Esophagus (tissue), 2 donors: ENCODE results near the gene MAGT1. TPM values are rescaled to one million over a fixed set of nuclear protein-coding genes. Genes with fewer than 3 reads are reported as not detected.
"Not testable (repeated sequence)": the region's sequence is repeated elsewhere in the genome, so short reads cannot be mapped to it uniquely, and the experiment has no call there.

Source experiments
- H3K27ac ChIP-seq, 2 donors: one replicate each; pipeline ENCODE4 v1.5.1; 2013; ENCODE audit warnings: low read depth in 2 of 2, mild to moderate bottlenecking in 2 of 2, inconsistent platforms in 1 of 2, low read length in 1 of 2, moderate library complexity in 1 of 2
- H3K27me3 ChIP-seq, 2 donors: one replicate each; pipeline ENCODE4 v1.6.1; 2013; ENCODE audit warnings: low read length in 2 of 2, control low read depth in 1 of 2, mild to moderate bottlenecking in 1 of 2; ENCODE audit not compliant: insufficient read depth in 2 of 2, control insufficient read depth in 1 of 2
- H3K36me3 ChIP-seq, 2 donors: one replicate each; pipeline ENCODE4 v1.6.1; 2013; ENCODE audit warnings: low read length in 1 of 2; ENCODE audit not compliant: control insufficient read depth in 2 of 2, insufficient read depth in 2 of 2
- H3K4me1 ChIP-seq, 2 donors: one replicate each; pipeline ENCODE4 v1.6.1; 2013; ENCODE audit warnings: low read length in 1 of 2; ENCODE audit not compliant: control insufficient read depth in 2 of 2, insufficient read depth in 2 of 2
- H3K4me3 ChIP-seq, 2 donors: one replicate each; pipeline ENCODE4 v1.5.1; 2013; ENCODE audit warnings: low read length in 2 of 2, mild to moderate bottlenecking in 2 of 2, low read depth in 1 of 2, moderate library complexity in 1 of 2
- H3K9me3 ChIP-seq, 2 donors: one replicate each; pipeline ENCODE4 v1.6.1; 2013; ENCODE audit warnings: mild to moderate bottlenecking in 2 of 2, low read depth in 1 of 2, low read length in 1 of 2, moderate library complexity in 1 of 2; ENCODE audit not compliant: control insufficient read depth in 2 of 2, insufficient read depth in 1 of 2
- WGBS, 2 donors: extraction: QIAGEN DNeasy Blood & Tissue Kit; methylation state at CpG; one replicate each; pipeline ENCODE4 v1.1.7; 2013; 5-methylcytosine and 5-hydroxymethylcytosine counted together
- polyA plus RNA-seq, 2 donors: library from polyadenylated mRNA; stranded (reverse); fragments of 200-250 nt; gene quantifications; one replicate each; pipeline ENCODE4 v1.2.3, GENCODE V29; 2013
- donor health status: healthy with polysubstance abuse.
- donor health status: Bipolar disorder and iron deficiency.

The MAGT1 gene
- polyA plus RNA-seq, 2 donors = 12.8 to 17.7 TPM

GRCh38 chrX:77892887-77893286, 2.3 kb downstream of the MAGT1 start:
- H3K4me3 ChIP-seq = no peak overlapping the region
- WGBS, 2 donors = 85 to 91% methylated on average over 2 of the region's 2 CpGs
- H3K27ac ChIP-seq = no peak overlapping the region
- H3K4me1 ChIP-seq = no peaks in the 10 kb centered on the region
- H3K36me3 ChIP-seq = no peaks in the 10 kb centered on the region
- H3K27me3 ChIP-seq = no peaks in the 10 kb centered on the region
- H3K9me3 ChIP-seq = no peaks in the 10 kb centered on the region

- WGBS, 2 donors = 79 to 83% methylated on average over 4 of the region's 4 CpGs
These were observed 13.8 kb downstream of the MAGT1 start for GRCh38 chrX:77881418-77881817.

GRCh38 chrX:77875372-77875771, 19.9 kb downstream of the MAGT1 start:
- Histone ChIP-seq H3K27ac (no peak overlapping the region), H3K4me3 (no peak overlapping the region), H3K36me3 (no peaks in the 10 kb centered on the region), H3K27me3 (no peaks in the 10 kb centered on the region), H3K4me1 (no peaks in the 10 kb centered on the region), H3K9me3 (no peaks in the 10 kb centered on the region)
- 94 to 97% methylated on average over 8 of the region's 8 CpGs for WGBS, 2 donors

More at GRCh38 chrX:77881418-77881817, 13.8 kb downstream of the MAGT1 start:
- not testable (repeated sequence) for H3K9me3 ChIP-seq, H3K4me1 ChIP-seq, H3K27me3 ChIP-seq, H3K36me3 ChIP-seq, H3K4me3 ChIP-seq, H3K27ac ChIP-seq

GRCh38 chrX:77831544-77831943, 63.7 kb downstream of the MAGT1 start:
- H3K27ac ChIP-seq, H3K36me3 ChIP-seq, H3K9me3 ChIP-seq, H3K4me1 ChIP-seq, H3K4me3 ChIP-seq, H3K27me3 ChIP-seq: not testable (repeated sequence)
- WGBS, 2 donors = 88 to 96% methylated on average over 5 of the region's 5 CpGs

GRCh38 chrX:77821989-77822388, 73.2 kb downstream of the MAGT1 start:
- H3K36me3 ChIP-seq, H3K4me3 ChIP-seq, H3K27ac ChIP-seq, H3K9me3 ChIP-seq, H3K27me3 ChIP-seq, H3K4me1 ChIP-seq: not testable (repeated sequence)
- 92 to 97% methylated on average over 2 of the region's 2 CpGs for WGBS, 2 donors

GRCh38 chrX:77820091-77820727, 75.0 kb downstream of the MAGT1 start:
- no peaks in the 10 kb centered on the region for H3K9me3 ChIP-seq

GRCh38 chrX:77814210-77814609, 81.0 kb downstream of the MAGT1 start:
- 90 to 91% methylated on average over 1 of the region's 1 CpG for WGBS, 2 donors
- H3K36me3 ChIP-seq = no peaks in the 10 kb centered on the region
- no peaks in the 10 kb centered on the region for H3K4me1 ChIP-seq
- H3K27ac ChIP-seq = no peak overlapping the region
- no peaks in the 10 kb centered on the region for H3K27me3 ChIP-seq
- H3K4me3 ChIP-seq = no peak overlapping the region
- H3K9me3 ChIP-seq = no peaks in the 10 kb centered on the region

More at GRCh38 chrX:77820091-77820727, 75.0 kb downstream of the MAGT1 start:
- Histone ChIP-seq H3K4me1 (no peaks in the 10 kb centered on the region), H3K27ac (no peak overlapping the region), H3K36me3 (no peaks in the 10 kb centered on the region), H3K4me3 (no peak overlapping the region), H3K27me3 (no peaks in the 10 kb centered on the region)
- 67 to 71% methylated on average over 9 of the region's 9 CpGs for WGBS, 2 donors

GRCh38 chrX:77802201-77802600, 93.0 kb downstream of the MAGT1 start:
- 69 to 77% methylated on average over 1 of the region's 1 CpG for WGBS, 2 donors
- Histone ChIP-seq H3K27ac (no peak overlapping the region), H3K4me1 (no peaks in the 10 kb centered on the region), H3K36me3 (no peaks in the 10 kb centered on the region), H3K9me3 (peaks cover 0 to 2% of the 10 kb centered on the region in 2 donors), H3K27me3 (no peaks in the 10 kb centered on the region), H3K4me3 (no peak overlapping the region)

- no peak overlapping the region for H3K27ac ChIP-seq
- WGBS, 2 donors = 95 to 98% methylated on average over 1 of the region's 1 CpG
These were observed 100.1 kb downstream of the MAGT1 start for GRCh38 chrX:77795124-77795523.

GRCh38 chrX:77793946-77794345, 101.3 kb downstream of the MAGT1 start:
- WGBS, 2 donors = 65 to 74% methylated on average over 6 of the region's 6 CpGs
- no peaks in the 10 kb centered on the region for H3K36me3 ChIP-seq
- H3K4me1 ChIP-seq = no peaks in the 10 kb centered on the region
- H3K4me3 ChIP-seq = no peak overlapping the region
- no peaks in the 10 kb centered on the region for H3K9me3 ChIP-seq
- no peak overlapping the region for H3K27ac ChIP-seq
- no peaks in the 10 kb centered on the region for H3K27me3 ChIP-seq

More at GRCh38 chrX:77795124-77795523, 100.1 kb downstream of the MAGT1 start:
- Histone ChIP-seq H3K27me3 (no peaks in the 10 kb centered on the region), H3K36me3 (no peaks in the 10 kb centered on the region), H3K4me3 (no peak overlapping the region), H3K9me3 (no peaks in the 10 kb centered on the region), H3K4me1 (no peaks in the 10 kb centered on the region)
